HEK293 (cell line): ENCODE measurements around the gene C11orf21.

Source experiments
- ATF2 ChIP-seq: fragments of 450-650 bp; formaldehyde crosslinking; IDR thresholded peaks from 2 replicates; pipeline ENCODE4 v1.5.1; 2016; ENCODE audit warnings: missing biosample characterization, missing genetic modification characterization, low read depth
- CTCF ChIP-seq: fragments of 450-650 bp; formaldehyde crosslinking; IDR thresholded peaks from 2 replicates; pipeline ENCODE4 v1.5.1; 2016; ENCODE audit warnings: missing biosample characterization, missing genetic modification characterization
- GLIS2 ChIP-seq: fragments of 450-650 bp; formaldehyde crosslinking; IDR thresholded peaks from 2 replicates; pipeline ENCODE4 v1.5.1; 2016; ENCODE audit warnings: missing biosample characterization, missing genetic modification characterization
- KLF9 ChIP-seq: fragments of 450-650 bp; formaldehyde crosslinking; IDR thresholded peaks from 2 replicates; pipeline ENCODE4 v1.5.1; 2016; ENCODE audit warnings: missing biosample characterization, missing genetic modification characterization, low read depth
- PRDM1 ChIP-seq: fragments of 450-650 bp; formaldehyde crosslinking; IDR thresholded peaks from 2 replicates; pipeline ENCODE4; 2016; ENCODE audit warnings: missing biosample characterization, missing genetic modification characterization
- REST ChIP-seq: fragments of 450-650 bp; formaldehyde crosslinking; IDR thresholded peaks from 2 replicates; pipeline ENCODE4 v1.5.1; 2016; ENCODE audit warnings: missing biosample characterization, missing genetic modification characterization
- SP7 ChIP-seq: fragments of 450-650 bp; formaldehyde crosslinking; IDR thresholded peaks from 2 replicates; pipeline ENCODE4 v1.5.1; 2016; ENCODE audit warnings: missing biosample characterization, missing genetic modification characterization
- TRIM28 ChIP-seq: IDR thresholded peaks from 2 replicates; pipeline ENCODE4 v1.6.1; 2011; ENCODE audit warnings: low read length, control low read depth, borderline replicate concordance
- ZBTB11 ChIP-seq: fragments of 450-650 bp; formaldehyde crosslinking; conservative IDR thresholded peaks from 2 replicates; pipeline ENCODE4 v1.5.1; 2016; ENCODE audit warnings: low read depth, missing biosample characterization, missing genetic modification characterization
- ZBTB20 ChIP-seq: fragments of 450-650 bp; formaldehyde crosslinking; IDR thresholded peaks from 2 replicates; pipeline ENCODE4 v1.5.1; 2016; ENCODE audit warnings: missing biosample characterization, missing genetic modification characterization
- ZNF704 ChIP-seq: fragments of 450-650 bp; formaldehyde crosslinking; IDR thresholded peaks from 2 replicates; pipeline ENCODE4 v1.5.1; 2016; ENCODE audit warnings: missing biosample characterization, missing genetic modification characterization
- ZSCAN16 ChIP-seq: fragments of 450-650 bp; formaldehyde crosslinking; IDR thresholded peaks from 2 replicates; pipeline ENCODE4 v1.5.1; 2016; ENCODE audit warnings: missing biosample characterization, missing genetic modification characterization
- ZSCAN5A ChIP-seq: fragments of 450-650 bp; formaldehyde crosslinking; IDR thresholded peaks from 2 replicates; pipeline ENCODE4 v1.5.1; 2016; ENCODE audit warnings: missing biosample characterization, missing genetic modification characterization

- TF ChIP-seq ZBTB11 = no peak
- no peak for TF ChIP-seq TRIM28
- TF ChIP-seq ZSCAN16 = no peak
- no peak for TF ChIP-seq ZBTB20 (tag by site-specific recombination)
- no peak for TF ChIP-seq GLIS2
- no peak for TF ChIP-seq ATF2 (tag by site-specific recombination)
- TF ChIP-seq REST (tag by site-specific recombination) = no peak
- TF ChIP-seq PRDM1 (tag by site-specific recombination) = no peak
- TF ChIP-seq ZNF704 (tag by site-specific recombination) = no peak
- no peak for TF ChIP-seq CTCF (tag by site-specific recombination)
- no peak for TF ChIP-seq ZSCAN5A
- TF ChIP-seq SP7 (tag by site-specific recombination) = no peak
- no peak for TF ChIP-seq KLF9
Observed at GRCh38 chr11:2306877-2307500, 5.3 kb upstream of the C11orf21 start.
